ENCODE data around the gene TNRC18.
"Not testable (repeated sequence)": the region's sequence is repeated elsewhere in the genome, so short reads cannot be mapped to it uniquely, and the experiment has no call there.

Gene TNRC18

GRCh38 chr7:5266191-5267028 lies 157.2 kb downstream of the TNRC18 start:
- TF ChIP-seq CTCF (IDR thresholded peaks at IDR 0.05; ENCODE audit: low read depth, low read length): no peak
- no peak for DNase-seq (ENCODE audit: extremely low read depth, low read depth)

GRCh38 chr7:5265320-5266190 lies 158.1 kb downstream of the TNRC18 start:
- no peak for DNase-seq (ENCODE audit: extremely low read depth, low read depth)
- no peak for TF ChIP-seq CTCF (IDR thresholded peaks at IDR 0.05; ENCODE audit: low read depth, low read length)

GRCh38 chr7:5263066-5263465 lies 160.6 kb downstream of the TNRC18 start:
- not testable (repeated sequence) for DNase-seq (ENCODE audit: extremely low read depth, low read depth)

GRCh38 chr7:5260530-5261068 lies 163.0 kb downstream of the TNRC18 start:
- DNase-seq (ENCODE audit: extremely low read depth, low read depth): not testable (repeated sequence)

Measured in AG09319 (cell line).